Ishikawa (cell line): ENCODE data around the gene PAXX.

Source experiments
- CEBPB ChIP-seq: IDR thresholded peaks from 2 replicates; pipeline ENCODE4 v1.6.1; 2012
- CREB1 ChIP-seq: IDR thresholded peaks from 2 replicates; pipeline ENCODE4 v1.6.1; 2012; ENCODE audit warnings: low read depth
- EGR1 ChIP-seq: IDR thresholded peaks from 2 replicates; pipeline ENCODE4 v1.6.1; 2012
- EP300 ChIP-seq: IDR thresholded peaks from 2 replicates; pipeline ENCODE4 v1.6.1; 2012; ENCODE audit warnings: borderline replicate concordance
- FOXM1 ChIP-seq: IDR thresholded peaks from 2 replicates; pipeline ENCODE4 v1.6.1; 2012; ENCODE audit warnings: low read depth, borderline replicate concordance
- NFIC ChIP-seq: IDR thresholded peaks from 2 replicates; pipeline ENCODE4 v1.6.1; 2012
- RAD21 ChIP-seq: IDR thresholded peaks from 2 replicates; pipeline ENCODE4 v1.6.1; 2012; ENCODE audit warnings: low read depth
- TAF1 ChIP-seq: IDR thresholded peaks from 2 replicates; pipeline ENCODE4 v1.6.1; 2012; ENCODE audit warnings: low read depth, mild to moderate bottlenecking
- TEAD4 ChIP-seq: IDR thresholded peaks from 2 replicates; pipeline ENCODE4 v1.6.1; 2012
- USF1 ChIP-seq: IDR thresholded peaks from 2 replicates; pipeline ENCODE4 v1.6.1; 2012
- YY1 ChIP-seq: IDR thresholded peaks from 2 replicates; pipeline ENCODE4 v1.6.1; 2012; ENCODE audit warnings: low read depth
- ZBTB7A ChIP-seq: IDR thresholded peaks from 2 replicates; pipeline ENCODE4 v1.6.1; 2012; ENCODE audit warnings: low read depth
- TF ChIP-seq, protein P1 (sequence below): IDR thresholded peaks from 2 replicates; pipeline ENCODE4 v1.6.1; 2012; ENCODE audit warnings: low read depth, mild to moderate bottlenecking
- TF ChIP-seq, protein P2 (sequence below): IDR thresholded peaks from 2 replicates; pipeline ENCODE4 v1.6.1; 2012

DNA sequence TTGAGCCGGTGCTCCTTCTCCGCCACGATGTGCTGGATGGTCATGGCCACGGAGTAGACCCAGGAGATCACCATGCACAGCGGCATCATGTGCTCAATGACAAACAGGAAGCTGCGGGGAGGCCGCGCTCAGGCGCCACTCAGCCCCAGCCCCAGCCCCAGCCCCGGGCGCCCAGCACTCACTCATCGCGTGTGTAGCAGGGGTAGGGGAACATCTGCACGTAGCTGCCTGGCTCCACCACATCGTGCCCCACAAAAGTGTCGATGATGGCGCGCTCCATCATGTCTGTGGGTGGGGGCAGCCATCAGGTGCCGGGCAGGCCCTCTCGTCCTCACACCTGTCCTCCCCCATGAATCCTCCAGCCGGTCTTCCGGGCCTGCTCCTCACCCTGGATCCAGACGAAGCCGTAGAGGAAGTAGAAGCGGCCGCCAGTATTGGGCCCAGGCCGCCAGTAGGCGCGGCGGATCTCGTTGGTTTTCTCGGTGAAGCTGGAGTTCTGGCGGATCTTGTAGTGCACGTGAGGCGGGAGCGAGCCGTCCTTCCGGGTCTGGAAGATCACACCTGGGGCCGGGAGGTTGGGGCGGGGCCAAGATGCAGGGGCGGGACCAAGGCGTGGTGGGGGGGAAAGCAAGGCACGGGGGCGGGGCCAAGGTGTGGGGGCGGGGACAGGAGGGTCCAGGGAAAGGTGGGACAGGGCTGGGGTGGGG lies 25.7 kb downstream of the PAXX start:
- TF ChIP-seq TAF1 (no peak), NFIC (no peak), RAD21 (no peak), ZBTB7A (no peak), USF1 (no peak), EP300 (no peak), CEBPB (no peak), YY1 (no peak), FOXM1 (no peak), EGR1 (no peak), TEAD4 (no peak), CREB1 (no peak)
- TF ChIP-seq, protein P1, sequence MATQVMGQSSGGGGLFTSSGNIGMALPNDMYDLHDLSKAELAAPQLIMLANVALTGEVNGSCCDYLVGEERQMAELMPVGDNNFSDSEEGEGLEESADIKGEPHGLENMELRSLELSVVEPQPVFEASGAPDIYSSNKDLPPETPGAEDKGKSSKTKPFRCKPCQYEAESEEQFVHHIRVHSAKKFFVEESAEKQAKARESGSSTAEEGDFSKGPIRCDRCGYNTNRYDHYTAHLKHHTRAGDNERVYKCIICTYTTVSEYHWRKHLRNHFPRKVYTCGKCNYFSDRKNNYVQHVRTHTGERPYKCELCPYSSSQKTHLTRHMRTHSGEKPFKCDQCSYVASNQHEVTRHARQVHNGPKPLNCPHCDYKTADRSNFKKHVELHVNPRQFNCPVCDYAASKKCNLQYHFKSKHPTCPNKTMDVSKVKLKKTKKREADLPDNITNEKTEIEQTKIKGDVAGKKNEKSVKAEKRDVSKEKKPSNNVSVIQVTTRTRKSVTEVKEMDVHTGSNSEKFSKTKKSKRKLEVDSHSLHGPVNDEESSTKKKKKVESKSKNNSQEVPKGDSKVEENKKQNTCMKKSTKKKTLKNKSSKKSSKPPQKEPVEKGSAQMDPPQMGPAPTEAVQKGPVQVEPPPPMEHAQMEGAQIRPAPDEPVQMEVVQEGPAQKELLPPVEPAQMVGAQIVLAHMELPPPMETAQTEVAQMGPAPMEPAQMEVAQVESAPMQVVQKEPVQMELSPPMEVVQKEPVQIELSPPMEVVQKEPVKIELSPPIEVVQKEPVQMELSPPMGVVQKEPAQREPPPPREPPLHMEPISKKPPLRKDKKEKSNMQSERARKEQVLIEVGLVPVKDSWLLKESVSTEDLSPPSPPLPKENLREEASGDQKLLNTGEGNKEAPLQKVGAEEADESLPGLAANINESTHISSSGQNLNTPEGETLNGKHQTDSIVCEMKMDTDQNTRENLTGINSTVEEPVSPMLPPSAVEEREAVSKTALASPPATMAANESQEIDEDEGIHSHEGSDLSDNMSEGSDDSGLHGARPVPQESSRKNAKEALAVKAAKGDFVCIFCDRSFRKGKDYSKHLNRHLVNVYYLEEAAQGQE, result no peak
- TF ChIP-seq, protein P2, sequence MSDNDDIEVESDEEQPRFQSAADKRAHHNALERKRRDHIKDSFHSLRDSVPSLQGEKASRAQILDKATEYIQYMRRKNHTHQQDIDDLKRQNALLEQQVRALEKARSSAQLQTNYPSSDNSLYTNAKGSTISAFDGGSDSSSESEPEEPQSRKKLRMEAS, result no peak
